GM12891 (cell line): ENCODE data around the gene ROCK1.
"Not testable (repeated sequence)": the region's sequence is repeated elsewhere in the genome, so short reads cannot be mapped to it uniquely, and the experiment has no call there.

Experiments used
- DNase-seq: peaks from one replicate; pipeline ENCODE4 v3.0.0; 2011; ENCODE audit warnings: low spot score; ENCODE audit not compliant: insufficient read length
- FAIRE-seq: peaks from 2 replicates; lab custom pipeline; 2011; peaks lifted over from hg19 to GRCh38; lab: Jason Lieb, UNC
- PAX5 ChIP-seq: IDR thresholded peaks from 2 replicates; pipeline ENCODE4 v1.6.1; 2011; ENCODE audit warnings: low read length, moderate library complexity, mild to moderate bottlenecking; ENCODE audit not compliant: insufficient read depth, severe bottlenecking
- POLR2A ChIP-seq: IDR thresholded peaks from 2 replicates; pipeline ENCODE4 v1.6.1; 2011; ENCODE audit warnings: low read depth, low read length, control low read depth
- POLR2AphosphoS5 ChIP-seq: IDR thresholded peaks from 2 replicates; pipeline ENCODE4 v1.6.1; 2011; ENCODE audit warnings: low read depth, low read length, control low read depth
- POU2F2 ChIP-seq: IDR thresholded peaks from 2 replicates; pipeline ENCODE4 v1.6.1; 2011; ENCODE audit warnings: low read depth, mild to moderate bottlenecking, control low read depth, low read length, moderate library complexity
- SPI1 ChIP-seq: IDR thresholded peaks from 2 replicates; pipeline ENCODE4 v1.6.1; 2011; ENCODE audit warnings: low read depth, low read length, control low read depth
- TAF1 ChIP-seq: IDR thresholded peaks from 2 replicates; pipeline ENCODE4 v1.6.1; 2011; ENCODE audit warnings: low read depth, low read length, control low read depth

ROCK1 gene

GRCh38 chr18:21031845-21032244 is 79.8 kb downstream of the ROCK1 start:
- FAIRE-seq: no peak
- DNase-seq: no peak
- no peak for TF ChIP-seq SPI1
- no peak for TF ChIP-seq TAF1
- TF ChIP-seq POU2F2: no peak
- no peak for TF ChIP-seq POLR2A
- TF ChIP-seq PAX5: no peak
- TF ChIP-seq POLR2AphosphoS5: no peak

GRCh38 chr18:21018257-21018656 is 93.4 kb downstream of the ROCK1 start:
- not testable (repeated sequence) for FAIRE-seq, DNase-seq

- no peak for FAIRE-seq
Measured at GRCh38 chr18:21012308-21012707, 99.3 kb downstream of the ROCK1 start.

GRCh38 chr18:21004726-21005125 is 106.9 kb downstream of the ROCK1 start:
- no peak for DNase-seq
- FAIRE-seq: no peak
- TF ChIP-seq TAF1 (no peak), POLR2A (no peak), POU2F2 (no peak), PAX5 (no peak), SPI1 (no peak), POLR2AphosphoS5 (no peak)

More at GRCh38 chr18:21012308-21012707, 99.3 kb downstream of the ROCK1 start:
- DNase-seq: no peak
- no peak for TF ChIP-seq PAX5
- no peak for TF ChIP-seq POU2F2
- TF ChIP-seq POLR2A: no peak
- TF ChIP-seq TAF1: no peak
- TF ChIP-seq SPI1: no peak
- TF ChIP-seq POLR2AphosphoS5: no peak

GRCh38 chr18:21000667-21001066 is 110.9 kb downstream of the ROCK1 start:
- DNase-seq (no peak), FAIRE-seq (no peak)
- TF ChIP-seq PAX5 (no peak), POLR2AphosphoS5 (no peak), POU2F2 (no peak), SPI1 (no peak), TAF1 (no peak), POLR2A (no peak)

- no peak for TF ChIP-seq SPI1
- FAIRE-seq: no peak
- no peak for DNase-seq
Measured at GRCh38 chr18:20997371-20997770, 114.2 kb downstream of the ROCK1 start.

- FAIRE-seq (no peak), DNase-seq (no peak)
- no peak for TF ChIP-seq POU2F2
- TF ChIP-seq POLR2AphosphoS5: no peak
- TF ChIP-seq PAX5: no peak
- no peak for TF ChIP-seq SPI1
Measured at GRCh38 chr18:20996418-20996817, 115.2 kb downstream of the ROCK1 start.

- no peak for DNase-seq
- FAIRE-seq: no peak
- TF ChIP-seq TAF1 (no peak), POLR2A (no peak), POU2F2 (no peak), POLR2AphosphoS5 (no peak), PAX5 (no peak)
Measured at GRCh38 chr18:20988726-20989125, 122.9 kb downstream of the ROCK1 start.

GRCh38 chr18:20975077-20975476 is 136.5 kb downstream of the ROCK1 start:
- FAIRE-seq (no peak), DNase-seq (no peak)
- TF ChIP-seq SPI1: no peak
- no peak for TF ChIP-seq POU2F2
- TF ChIP-seq POLR2AphosphoS5: no peak
- TF ChIP-seq POLR2A: no peak
- TF ChIP-seq TAF1: no peak
- TF ChIP-seq PAX5: no peak

- FAIRE-seq: no peak
- no peak for DNase-seq
- TF ChIP-seq POU2F2 (no peak), POLR2A (no peak), SPI1 (no peak), PAX5 (no peak), TAF1 (no peak), POLR2AphosphoS5 (no peak)
Measured at GRCh38 chr18:20971886-20972267, 139.7 kb downstream of the ROCK1 start.

- TF ChIP-seq TAF1: no peak
- no peak for TF ChIP-seq POLR2A
- no peak for TF ChIP-seq POLR2AphosphoS5
- TF ChIP-seq SPI1: no peak
- TF ChIP-seq PAX5: no peak
- no peak for DNase-seq
- no peak for FAIRE-seq
Measured at GRCh38 chr18:20966795-20967194, 144.8 kb downstream of the ROCK1 start.
